Measurements from ENCODE around the gene MEGF8. TPM values are rescaled to one million over a fixed set of nuclear protein-coding genes. Genes with fewer than 3 reads are reported as not detected.

Gene MEGF8
- total RNA-seq, 1 donor from 2014 or later, result 8.4 TPM

DNA sequence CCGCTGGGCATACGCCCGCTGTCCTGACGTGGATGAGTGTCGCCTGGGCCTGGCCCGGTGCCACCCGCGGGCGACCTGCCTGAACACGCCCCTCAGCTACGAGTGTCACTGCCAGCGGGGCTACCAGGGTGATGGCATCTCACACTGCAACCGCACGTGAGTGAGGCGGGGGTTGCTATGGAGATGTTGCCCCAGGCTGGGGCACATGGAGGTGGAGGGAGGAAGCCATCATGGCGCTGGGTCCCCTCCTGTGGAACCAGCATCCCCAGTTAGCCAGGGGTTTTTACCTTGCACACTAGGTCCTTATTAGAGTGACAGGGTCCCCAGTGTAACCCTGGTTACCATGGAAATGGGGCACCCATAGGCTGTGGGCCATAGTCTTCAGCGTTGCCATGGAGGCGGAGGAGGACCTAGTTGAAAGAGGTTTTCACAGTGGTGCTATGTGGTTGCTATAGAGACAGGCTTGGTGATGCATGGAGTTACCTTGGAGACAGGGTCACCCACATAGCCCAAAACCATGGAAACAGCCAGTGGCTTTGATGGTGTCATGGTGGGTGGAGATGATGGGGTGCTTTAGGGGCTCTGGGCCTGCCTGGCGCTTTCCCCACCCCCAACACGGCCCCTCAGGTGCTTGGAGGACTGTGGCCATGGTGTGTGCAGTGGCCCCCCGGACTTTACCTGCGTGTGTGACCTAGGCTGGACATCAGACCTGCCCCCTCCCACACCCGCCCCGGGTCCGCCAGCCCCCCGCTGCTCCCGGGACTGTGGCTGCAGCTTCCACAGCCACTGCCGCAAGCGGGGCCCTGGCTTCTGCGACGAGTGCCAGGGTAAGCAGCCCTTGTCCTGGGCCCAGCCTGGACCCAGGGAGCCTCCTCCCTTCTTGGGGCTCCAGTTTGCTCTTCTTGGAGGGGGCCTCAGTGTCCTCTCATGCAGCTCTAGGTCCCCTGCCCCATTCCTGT is 27.1 kb downstream of the MEGF8 start:
- no peaks in the 10 kb centered on the region for H3K27me3 Mint-ChIP-seq
- no peaks in the 10 kb centered on the region for H3K4me1 Mint-ChIP-seq
- H3K36me3 Mint-ChIP-seq (ENCODE audit: low read depth), result no peaks in the 10 kb centered on the region
- H3K9me3 Mint-ChIP-seq, result no peaks in the 10 kb centered on the region
- intact Hi-C loops (cut with micrococcal nuclease), result no loop called here
- no peak overlapping the region for H3K27ac Mint-ChIP-seq
- peak; percentile 66 for DNase-seq
- H3K4me3 Mint-ChIP-seq, result no peak overlapping the region

GRCh38 chr19:42353341-42354015 is 28.0 kb downstream of the MEGF8 start:
- no peaks in the 10 kb centered on the region for H3K27me3 Mint-ChIP-seq
- no peaks in the 10 kb centered on the region for H3K4me1 Mint-ChIP-seq
- no peak overlapping the region for H3K4me3 Mint-ChIP-seq
- H3K27ac Mint-ChIP-seq, result no peak overlapping the region
- no peaks in the 10 kb centered on the region for H3K9me3 Mint-ChIP-seq
- H3K36me3 Mint-ChIP-seq (ENCODE audit: low read depth), result no peaks in the 10 kb centered on the region
- intact Hi-C loops (cut with micrococcal nuclease), result no loop called here
- no peak for DNase-seq

- no peak for DNase-seq
- Mint-ChIP-seq H3K9me3 (no peaks in the 10 kb centered on the region), H3K4me1 (no peaks in the 10 kb centered on the region), H3K36me3 (ENCODE audit: low read depth) (no peaks in the 10 kb centered on the region), H3K4me3 (no peak overlapping the region), H3K27me3 (no peaks in the 10 kb centered on the region), H3K27ac (no peak overlapping the region)
- intact Hi-C loops (cut with micrococcal nuclease), result no loop called here
Measured at GRCh38 chr19:42355896-42356295, 30.5 kb downstream of the MEGF8 start.

DNA sequence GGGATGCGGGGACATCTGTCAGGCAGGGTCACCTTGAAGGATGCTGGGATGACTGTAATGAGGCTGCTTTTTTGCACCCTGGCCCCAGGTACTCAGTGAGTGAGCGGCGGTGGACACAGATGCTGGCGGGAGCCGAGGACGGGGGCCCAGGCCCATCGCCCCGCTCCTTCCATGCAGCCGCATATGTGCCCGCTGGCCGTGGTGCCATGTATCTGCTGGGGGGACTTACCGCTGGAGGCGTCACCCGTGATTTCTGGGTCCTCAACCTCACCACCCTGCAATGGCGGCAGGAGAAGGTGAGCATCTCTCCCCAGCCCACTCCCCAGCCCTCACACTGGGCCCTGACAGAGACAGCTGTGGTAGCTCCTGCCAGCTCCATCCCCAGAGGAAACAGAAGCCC is 31.3 kb downstream of the MEGF8 start:
- Mint-ChIP-seq H3K9me3 (no peaks in the 10 kb centered on the region), H3K36me3 (ENCODE audit: low read depth) (no peaks in the 10 kb centered on the region), H3K27me3 (no peaks in the 10 kb centered on the region), H3K4me1 (no peaks in the 10 kb centered on the region), H3K4me3 (no peak overlapping the region), H3K27ac (no peak overlapping the region)
- no peak for DNase-seq
- intact Hi-C loops (cut with micrococcal nuclease), result no loop called here

DNA sequence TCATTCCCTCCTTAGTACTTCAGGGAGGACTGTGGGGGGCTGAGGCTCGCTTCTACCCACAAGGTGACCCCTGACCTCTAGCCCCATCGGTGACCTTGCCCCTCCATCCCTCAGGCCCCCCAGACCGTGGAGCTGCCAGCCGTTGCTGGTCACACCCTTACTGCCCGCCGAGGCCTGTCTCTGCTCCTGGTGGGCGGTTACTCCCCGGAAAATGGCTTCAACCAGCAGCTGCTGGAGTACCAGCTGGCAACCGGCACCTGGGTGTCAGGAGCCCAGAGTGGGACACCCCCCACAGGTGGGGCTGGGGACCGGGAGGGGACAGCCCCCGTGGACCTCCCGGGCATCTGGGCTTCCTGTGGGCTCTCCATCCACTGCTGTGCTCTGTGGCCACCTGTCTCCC is 31.9 kb downstream of the MEGF8 start:
- no peak overlapping the region for H3K27ac Mint-ChIP-seq

GRCh38 chr19:42360787-42361544 is 35.5 kb downstream of the MEGF8 start:
- no peak overlapping the region for H3K4me3 Mint-ChIP-seq
- H3K36me3 Mint-ChIP-seq (ENCODE audit: low read depth), result peaks cover 4% of the 10 kb centered on the region
- H3K9me3 Mint-ChIP-seq, result peaks cover 5% of the 10 kb centered on the region
- intact Hi-C loops (cut with micrococcal nuclease), result no loop called here
- H3K27me3 Mint-ChIP-seq, result no peaks in the 10 kb centered on the region
- no peaks in the 10 kb centered on the region for H3K4me1 Mint-ChIP-seq
- no peak overlapping the region for H3K27ac Mint-ChIP-seq
- no peak for DNase-seq

More for the DNA sequence above, 31.9 kb downstream of the MEGF8 start:
- Mint-ChIP-seq H3K27me3 (no peaks in the 10 kb centered on the region), H3K4me3 (no peak overlapping the region), H3K4me1 (no peaks in the 10 kb centered on the region), H3K9me3 (no peaks in the 10 kb centered on the region), H3K36me3 (ENCODE audit: low read depth) (no peaks in the 10 kb centered on the region)
- DNase-seq, result no peak
- intact Hi-C loops (cut with micrococcal nuclease), result no loop called here

GRCh38 chr19:42361545-42361910 is 36.1 kb downstream of the MEGF8 start:
- DNase-seq, result no peak
- Mint-ChIP-seq H3K4me3 (no peak overlapping the region), H3K4me1 (no peaks in the 10 kb centered on the region), H3K27me3 (no peaks in the 10 kb centered on the region), H3K36me3 (ENCODE audit: low read depth) (peaks cover 4% of the 10 kb centered on the region), H3K27ac (no peak overlapping the region), H3K9me3 (peaks cover 5% of the 10 kb centered on the region)
- intact Hi-C loops (cut with micrococcal nuclease), result no loop called here

DNA sequence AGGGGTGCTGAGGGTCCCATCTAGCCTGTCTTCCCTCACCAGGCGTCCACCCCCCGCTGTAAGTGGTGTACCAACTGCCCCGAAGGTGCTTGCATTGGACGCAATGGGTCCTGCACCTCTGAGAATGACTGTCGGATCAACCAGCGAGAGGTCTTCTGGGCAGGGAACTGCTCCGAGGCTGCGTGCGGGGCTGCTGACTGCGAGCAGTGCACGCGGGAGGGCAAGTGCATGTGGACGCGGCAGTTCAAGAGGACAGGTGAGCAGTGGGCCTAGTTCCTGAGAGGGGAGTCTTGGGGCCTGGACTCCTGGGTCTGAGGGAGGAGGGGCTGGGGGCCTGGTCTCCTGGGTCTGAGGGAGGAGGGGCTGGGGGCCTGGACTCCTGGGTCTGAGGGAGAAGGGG is 36.9 kb downstream of the MEGF8 start:
- peaks cover 5% of the 10 kb centered on the region for H3K9me3 Mint-ChIP-seq
- H3K4me3 Mint-ChIP-seq, result no peak overlapping the region
- no peaks in the 10 kb centered on the region for H3K4me1 Mint-ChIP-seq
- H3K27me3 Mint-ChIP-seq, result no peaks in the 10 kb centered on the region
- H3K36me3 Mint-ChIP-seq (ENCODE audit: low read depth), result peaks cover 4% of the 10 kb centered on the region
- no peak for DNase-seq
- intact Hi-C loops (cut with micrococcal nuclease), result no loop called here
- no peak overlapping the region for H3K27ac Mint-ChIP-seq

GRCh38 chr19:42362891-42363440 is 37.5 kb downstream of the MEGF8 start:
- H3K27ac Mint-ChIP-seq, result no peak overlapping the region
- no peaks in the 10 kb centered on the region for H3K27me3 Mint-ChIP-seq
- no peaks in the 10 kb centered on the region for H3K4me1 Mint-ChIP-seq
- H3K36me3 Mint-ChIP-seq (ENCODE audit: low read depth), result peaks cover 4% of the 10 kb centered on the region
- peaks cover 5% of the 10 kb centered on the region for H3K9me3 Mint-ChIP-seq
- no peak for DNase-seq
- intact Hi-C loops (cut with micrococcal nuclease), result no loop called here
- no peak overlapping the region for H3K4me3 Mint-ChIP-seq

DNA sequence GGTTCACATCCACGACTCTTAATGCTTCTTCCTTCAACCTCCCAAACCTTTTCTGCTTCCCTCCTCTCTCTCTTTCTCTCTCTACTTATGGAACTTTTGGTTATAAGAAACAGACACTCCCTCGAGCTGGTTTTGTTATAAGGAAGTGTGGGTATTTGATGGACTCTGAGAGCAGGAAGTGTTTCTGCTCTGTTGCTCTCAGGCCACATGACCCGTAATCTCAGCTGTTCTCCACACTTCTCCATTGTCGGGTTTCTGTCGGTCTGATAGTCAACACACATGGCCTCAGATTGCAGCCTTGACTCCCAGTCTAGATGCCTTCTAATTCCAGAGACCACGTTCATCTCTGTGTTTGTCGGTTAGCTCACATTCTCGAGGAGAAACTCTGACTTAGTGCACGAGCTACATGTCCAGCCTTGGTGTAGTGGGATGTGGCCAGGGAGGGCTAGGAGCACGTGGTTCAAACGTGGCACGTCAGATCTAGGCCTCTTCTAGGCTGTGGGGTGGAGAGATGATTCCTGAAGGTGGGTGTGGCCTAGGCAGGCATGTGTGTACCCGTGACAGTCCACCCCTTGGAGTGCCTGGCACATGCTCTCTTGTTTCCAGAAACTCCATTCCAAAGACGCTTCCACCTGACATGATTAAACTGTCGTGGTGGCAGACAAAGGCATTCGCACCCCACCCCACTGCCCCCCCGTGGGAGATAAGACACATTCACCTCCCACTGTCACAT is 38.3 kb downstream of the MEGF8 start:
- no peaks in the 10 kb centered on the region for H3K4me1 Mint-ChIP-seq
- H3K9me3 Mint-ChIP-seq, result peaks cover 5% of the 10 kb centered on the region
- DNase-seq, result no peak
- no peak overlapping the region for H3K4me3 Mint-ChIP-seq
- H3K27me3 Mint-ChIP-seq, result no peaks in the 10 kb centered on the region
- peaks cover 4% of the 10 kb centered on the region for H3K36me3 Mint-ChIP-seq (ENCODE audit: low read depth)
- intact Hi-C loops (cut with micrococcal nuclease), result no loop called here
- H3K27ac Mint-ChIP-seq, result no peak overlapping the region

DNA sequence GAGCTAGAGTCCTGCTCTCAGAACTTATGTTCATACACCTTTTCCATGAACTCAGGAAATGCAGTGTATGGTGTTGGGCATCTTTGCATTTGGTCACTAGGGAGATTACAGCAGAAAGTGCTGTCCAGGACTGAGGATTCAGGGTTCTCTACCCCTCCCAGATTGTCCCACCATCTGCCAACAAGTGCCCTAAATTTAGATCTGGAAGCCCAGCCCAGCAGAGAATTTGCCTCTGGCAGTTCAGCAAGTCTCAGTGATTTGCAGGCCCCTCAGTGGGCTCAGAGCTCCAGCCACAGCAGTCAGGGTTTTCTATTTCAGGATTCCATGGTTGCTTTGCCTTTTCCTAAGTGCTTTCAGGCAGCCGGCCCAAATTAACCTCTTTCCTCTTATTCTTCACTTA is 41.2 kb downstream of the MEGF8 start:
- Mint-ChIP-seq H3K9me3 (peaks cover 5% of the 10 kb centered on the region), H3K4me1 (no peaks in the 10 kb centered on the region), H3K4me3 (no peak overlapping the region), H3K36me3 (ENCODE audit: low read depth) (peaks cover 4% of the 10 kb centered on the region), H3K27ac (no peak overlapping the region), H3K27me3 (no peaks in the 10 kb centered on the region)
- intact Hi-C loops (cut with micrococcal nuclease), result no loop called here
- no peak for DNase-seq

GRCh38 chr19:42367929-42368328 is 42.5 kb downstream of the MEGF8 start:
- peaks cover 5% of the 10 kb centered on the region for H3K9me3 Mint-ChIP-seq
- DNase-seq, result no peak
- intact Hi-C loops (cut with micrococcal nuclease), result no loop called here
- H3K27me3 Mint-ChIP-seq, result no peaks in the 10 kb centered on the region
- no peak overlapping the region for H3K4me3 Mint-ChIP-seq
- no peaks in the 10 kb centered on the region for H3K4me1 Mint-ChIP-seq
- H3K36me3 Mint-ChIP-seq (ENCODE audit: low read depth), result peaks cover 4% of the 10 kb centered on the region
- H3K27ac Mint-ChIP-seq, result no peak overlapping the region

DNA sequence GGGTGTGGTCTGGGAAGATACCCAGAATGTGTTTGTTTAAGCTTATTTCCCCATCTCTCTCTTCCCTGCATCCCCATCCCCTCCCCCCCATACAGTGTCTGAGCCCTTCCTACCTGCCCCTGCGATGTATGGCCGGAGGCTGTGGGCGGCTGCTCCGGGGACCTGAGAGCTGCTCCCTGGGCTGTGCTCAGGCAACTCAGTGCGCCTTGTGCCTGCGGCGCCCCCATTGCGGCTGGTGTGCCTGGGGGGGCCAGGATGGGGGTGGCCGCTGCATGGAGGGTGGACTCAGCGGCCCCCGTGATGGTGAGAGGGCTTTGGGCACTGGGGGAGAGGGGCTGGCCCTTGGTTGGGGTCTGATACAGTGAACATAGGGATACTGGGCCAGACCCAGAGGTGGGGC is 42.9 kb downstream of the MEGF8 start:
- Mint-ChIP-seq H3K4me1 (no peaks in the 10 kb centered on the region), H3K27me3 (no peaks in the 10 kb centered on the region), H3K36me3 (ENCODE audit: low read depth) (peaks cover 4% of the 10 kb centered on the region), H3K27ac (no peak overlapping the region), H3K9me3 (peaks cover 5% of the 10 kb centered on the region), H3K4me3 (no peak overlapping the region)
- intact Hi-C loops (cut with micrococcal nuclease), result no loop called here
- DNase-seq, result no peak
